ENCODE results near the gene PDLIM3.
"Not testable (repeated sequence)": the region's sequence is repeated elsewhere in the genome, so short reads cannot be mapped to it uniquely, and the experiment has no call there.

PDLIM3 gene

DNA sequence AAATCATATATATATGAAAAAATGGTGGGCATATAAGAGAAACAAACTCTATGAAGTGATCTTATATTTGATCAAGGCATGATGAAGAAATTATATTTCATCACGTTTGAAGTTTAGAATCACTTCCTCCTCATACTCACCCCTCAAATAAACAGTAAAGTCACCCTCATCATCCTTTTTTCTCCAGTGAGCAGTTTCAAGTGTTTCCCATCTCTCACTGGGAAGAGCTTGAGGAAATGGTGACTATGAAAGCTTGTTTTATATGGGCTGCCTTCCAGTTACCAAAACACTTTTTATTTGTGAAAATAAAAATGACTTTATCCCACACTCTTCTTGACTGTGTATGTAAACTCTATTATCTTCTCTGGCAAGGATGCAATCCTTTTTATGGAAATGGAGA lies 16.8 kb downstream of the PDLIM3 start:
- H3K27ac Mint-ChIP-seq, result no peak overlapping the region
- H3K9me3 Mint-ChIP-seq, result no peaks in the 10 kb centered on the region
- H3K36me3 Mint-ChIP-seq (ENCODE audit: low read depth), result no peaks in the 10 kb centered on the region
- H3K27me3 Mint-ChIP-seq (ENCODE audit: low read depth), result peaks cover 48% of the 10 kb centered on the region
- no peak overlapping the region for H3K4me3 Mint-ChIP-seq
- peaks cover 4% of the 10 kb centered on the region for H3K4me1 Mint-ChIP-seq (ENCODE audit: low read depth)
- DNase-seq (ENCODE audit: low spot score), result no peak

DNA sequence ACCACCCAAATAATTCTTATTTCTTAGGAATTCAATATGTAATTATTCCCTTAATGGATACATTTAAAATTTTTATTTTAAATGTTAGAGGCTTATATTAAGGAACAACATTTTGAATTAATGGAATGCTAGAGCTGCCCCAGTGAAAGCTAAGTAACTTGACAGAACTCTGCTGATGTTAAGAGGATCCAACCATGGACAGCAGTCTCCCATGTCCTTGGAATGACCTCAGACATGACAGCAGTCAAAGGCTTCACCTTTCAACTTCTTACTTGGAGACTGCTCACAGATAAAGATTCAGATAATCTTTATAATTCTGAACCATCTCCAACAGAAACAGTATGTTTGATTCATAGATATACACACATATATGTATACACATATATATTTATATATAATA lies 17.2 kb downstream of the PDLIM3 start:
- H3K27me3 Mint-ChIP-seq (ENCODE audit: low read depth), result peaks cover 47% of the 10 kb centered on the region
- peaks cover 4% of the 10 kb centered on the region for H3K4me1 Mint-ChIP-seq (ENCODE audit: low read depth)
- H3K27ac Mint-ChIP-seq, result no peak overlapping the region
- H3K36me3 Mint-ChIP-seq (ENCODE audit: low read depth), result no peaks in the 10 kb centered on the region
- H3K9me3 Mint-ChIP-seq, result no peaks in the 10 kb centered on the region
- DNase-seq (ENCODE audit: low spot score), result no peak
- no peak overlapping the region for H3K4me3 Mint-ChIP-seq

DNA sequence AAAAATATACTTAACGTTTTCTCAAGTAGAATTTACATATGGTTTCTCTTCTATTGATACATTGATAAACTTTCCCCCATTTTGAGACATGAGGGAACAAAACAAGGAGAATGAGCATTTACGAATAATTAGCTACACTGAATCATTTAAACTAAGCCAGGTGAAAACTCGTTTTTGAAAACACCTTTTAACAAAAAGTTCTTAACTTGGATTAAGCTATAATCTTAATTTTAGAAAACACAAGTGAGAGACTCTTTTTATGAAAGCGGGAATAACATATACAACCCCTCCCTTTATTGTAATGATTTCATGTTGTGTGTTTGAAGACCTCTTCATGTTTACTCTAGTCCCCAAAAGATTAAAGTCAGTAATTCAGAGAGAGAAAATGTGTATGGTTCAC lies 20.1 kb downstream of the PDLIM3 start:
- Mint-ChIP-seq H3K9me3 (no peaks in the 10 kb centered on the region), H3K4me1 (ENCODE audit: low read depth) (peaks cover 7% of the 10 kb centered on the region), H3K27ac (no peak overlapping the region), H3K4me3 (no peak overlapping the region), H3K36me3 (ENCODE audit: low read depth) (no peaks in the 10 kb centered on the region), H3K27me3 (ENCODE audit: low read depth) (peaks cover 56% of the 10 kb centered on the region)
- no peak for DNase-seq (ENCODE audit: low spot score)

DNA sequence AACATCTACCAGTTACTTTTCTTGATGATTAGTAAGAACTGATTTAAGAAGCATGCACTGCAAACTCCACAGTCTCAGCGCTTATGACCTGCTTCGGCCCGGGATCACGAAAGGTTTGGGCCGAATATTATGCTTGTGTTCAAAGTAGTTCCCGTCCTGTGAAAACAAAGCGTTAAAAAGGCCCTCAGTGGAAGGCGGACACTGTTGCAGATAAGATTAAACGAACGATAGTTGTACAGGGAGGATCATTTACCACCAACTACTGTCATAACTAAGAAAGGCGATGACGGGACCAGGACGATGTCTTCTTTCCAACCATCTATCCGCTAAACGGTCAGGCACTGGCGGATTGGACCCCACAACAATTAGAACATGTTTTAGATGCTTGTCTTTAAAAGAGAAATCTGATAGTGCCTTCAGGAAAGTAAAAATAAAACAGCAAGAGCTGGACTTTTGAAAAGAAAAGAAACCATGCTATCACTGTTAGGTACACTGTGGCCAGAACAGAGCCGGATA lies 21.1 kb downstream of the PDLIM3 start:
- H3K36me3 Mint-ChIP-seq (ENCODE audit: low read depth), result no peaks in the 10 kb centered on the region
- no peaks in the 10 kb centered on the region for H3K9me3 Mint-ChIP-seq
- no peak overlapping the region for H3K27ac Mint-ChIP-seq
- DNase-seq (ENCODE audit: low spot score), result no peak
- no peak overlapping the region for H3K4me3 Mint-ChIP-seq
- peaks cover 7% of the 10 kb centered on the region for H3K4me1 Mint-ChIP-seq (ENCODE audit: low read depth)
- peaks cover 65% of the 10 kb centered on the region for H3K27me3 Mint-ChIP-seq (ENCODE audit: low read depth)

DNA sequence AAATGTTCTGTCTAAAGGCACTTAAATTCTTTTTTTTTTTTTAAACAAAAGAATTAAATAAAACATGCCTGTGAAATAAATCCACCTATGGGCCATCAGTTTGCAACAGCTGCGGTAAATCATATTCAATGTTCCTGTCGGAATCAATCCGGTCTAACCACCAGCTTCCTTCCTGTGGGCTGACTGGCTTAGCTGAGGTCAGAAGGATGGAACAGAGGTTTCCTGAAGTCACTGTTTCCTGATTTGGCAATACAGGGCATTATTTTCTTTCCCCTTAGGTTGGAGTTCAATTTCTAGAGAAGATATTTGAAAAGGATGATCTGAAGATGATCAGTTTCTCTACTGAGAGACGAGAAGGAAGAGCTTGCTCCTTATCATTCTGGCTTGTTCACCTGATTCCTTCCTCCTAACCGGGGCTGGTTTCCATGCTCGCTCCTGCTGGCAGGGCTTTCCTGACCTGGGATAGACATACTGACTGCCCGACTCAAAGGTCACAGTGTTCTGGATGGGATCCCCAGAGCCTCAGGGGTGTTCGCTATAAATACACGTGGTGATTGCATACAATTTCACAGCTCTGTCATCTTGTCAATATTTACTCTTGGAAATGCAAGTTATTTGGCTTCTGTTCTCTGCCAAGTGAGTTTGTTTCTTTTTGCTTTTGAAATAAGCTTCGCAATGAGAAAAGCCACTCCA lies 21.7 kb downstream of the PDLIM3 start:
- Mint-ChIP-seq H3K27me3 (ENCODE audit: low read depth) (peaks cover 64% of the 10 kb centered on the region), H3K4me3 (no peak overlapping the region)
- no peak for DNase-seq (ENCODE audit: low spot score)

DNA sequence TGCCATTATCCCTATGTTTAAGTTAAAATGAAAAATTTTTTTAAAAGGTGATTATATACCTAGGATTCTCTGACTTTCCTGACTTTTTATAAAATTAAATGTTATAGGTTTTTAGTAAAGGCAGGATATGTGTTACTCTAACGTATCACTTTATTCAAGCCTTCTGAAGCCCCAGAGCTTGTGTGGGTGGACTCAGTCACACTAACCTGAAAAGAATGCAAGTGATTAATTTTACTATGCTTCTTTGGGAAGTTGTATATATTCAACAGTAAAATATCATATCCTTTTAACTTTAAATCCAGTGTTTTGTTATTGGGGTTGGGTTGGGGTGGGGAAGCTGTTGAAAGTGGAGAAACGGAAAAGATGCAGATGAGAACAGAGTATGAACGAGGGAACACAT lies 22.8 kb downstream of the PDLIM3 start:
- no peak overlapping the region for H3K4me3 Mint-ChIP-seq
- peaks cover 71% of the 10 kb centered on the region for H3K27me3 Mint-ChIP-seq (ENCODE audit: low read depth)

More for the DNA sequence above, 21.7 kb downstream of the PDLIM3 start:
- Mint-ChIP-seq H3K27ac (no peak overlapping the region), H3K9me3 (no peaks in the 10 kb centered on the region), H3K36me3 (ENCODE audit: low read depth) (no peaks in the 10 kb centered on the region), H3K4me1 (ENCODE audit: low read depth) (peaks cover 7% of the 10 kb centered on the region)

DNA sequence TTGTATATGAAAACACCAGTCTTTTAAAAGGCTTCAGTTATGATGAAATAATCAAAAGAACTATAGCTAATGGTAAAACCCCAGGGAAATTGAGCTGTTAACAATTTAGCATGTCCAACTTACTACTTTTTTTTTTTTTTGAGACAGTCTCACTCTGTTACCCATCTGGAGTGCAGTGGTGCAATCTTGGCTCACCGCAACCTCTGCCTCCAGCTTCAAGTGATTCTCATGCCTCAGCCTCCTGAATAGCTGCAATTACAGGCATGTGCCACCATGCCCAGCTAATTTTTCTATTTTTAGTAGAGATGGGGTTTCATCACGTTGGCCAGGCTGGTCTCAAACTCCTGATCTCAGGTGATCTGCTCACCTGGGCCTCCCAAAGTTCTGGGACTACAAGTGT lies 24.1 kb downstream of the PDLIM3 start:
- H3K27ac Mint-ChIP-seq; H3K4me1 Mint-ChIP-seq (ENCODE audit: low read depth); H3K9me3 Mint-ChIP-seq; H3K4me3 Mint-ChIP-seq; DNase-seq (ENCODE audit: low spot score); H3K36me3 Mint-ChIP-seq (ENCODE audit: low read depth): not testable (repeated sequence)
- H3K27me3 Mint-ChIP-seq (ENCODE audit: low read depth), result peaks cover 64% of the 10 kb centered on the region

More for the DNA sequence above, 22.8 kb downstream of the PDLIM3 start:
- no peaks in the 10 kb centered on the region for H3K36me3 Mint-ChIP-seq (ENCODE audit: low read depth)
- H3K4me1 Mint-ChIP-seq (ENCODE audit: low read depth), result peaks cover 7% of the 10 kb centered on the region
- H3K27ac Mint-ChIP-seq, result no peak overlapping the region
- DNase-seq (ENCODE audit: low spot score), result no peak
- no peaks in the 10 kb centered on the region for H3K9me3 Mint-ChIP-seq

DNA sequence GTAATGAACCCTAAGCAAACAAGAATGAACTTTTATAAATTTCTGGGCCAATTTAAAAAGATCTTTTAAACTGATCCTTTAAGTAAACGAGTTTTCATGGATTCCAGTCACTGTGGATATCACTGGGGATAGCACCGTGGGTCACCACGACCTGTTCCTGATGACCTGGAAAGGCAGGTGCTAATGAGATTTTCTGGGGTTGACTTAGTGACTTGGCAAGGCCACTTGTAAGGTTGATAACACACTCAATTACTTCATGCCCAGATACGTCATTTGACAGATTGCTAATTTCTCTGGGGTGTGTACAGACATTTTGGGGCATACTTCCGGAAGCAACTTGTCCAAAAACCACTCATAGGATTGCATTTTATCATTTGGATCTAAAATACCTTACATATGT lies 24.5 kb downstream of the PDLIM3 start:
- no peaks in the 10 kb centered on the region for H3K36me3 Mint-ChIP-seq (ENCODE audit: low read depth)
- no peak overlapping the region for H3K4me3 Mint-ChIP-seq
- no peak overlapping the region for H3K27ac Mint-ChIP-seq
- no peaks in the 10 kb centered on the region for H3K9me3 Mint-ChIP-seq
- H3K4me1 Mint-ChIP-seq (ENCODE audit: low read depth), result peaks cover 7% of the 10 kb centered on the region
- no peak for DNase-seq (ENCODE audit: low spot score)
- H3K27me3 Mint-ChIP-seq (ENCODE audit: low read depth), result peaks cover 64% of the 10 kb centered on the region

DNA sequence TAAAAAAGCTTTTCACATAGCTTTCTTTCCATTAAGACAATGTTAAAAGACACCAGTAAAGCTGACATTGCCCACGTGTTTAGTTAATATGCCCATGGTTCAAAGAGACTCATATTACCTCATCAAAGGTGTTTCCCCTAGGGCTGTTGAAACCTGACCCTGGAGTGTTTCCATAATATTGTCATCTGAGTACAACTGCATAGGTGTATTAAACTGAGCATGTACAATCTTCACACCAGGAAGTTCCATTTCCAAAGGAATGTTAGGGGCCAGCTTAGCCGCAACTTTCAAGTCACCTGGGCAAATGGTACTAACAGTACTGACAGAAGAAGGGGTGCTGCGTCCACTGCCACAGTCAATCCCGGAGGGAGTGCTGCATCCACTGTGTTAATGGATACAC lies 27.1 kb downstream of the PDLIM3 start:
- no peak overlapping the region for H3K4me3 Mint-ChIP-seq
- peaks cover 43% of the 10 kb centered on the region for H3K27me3 Mint-ChIP-seq (ENCODE audit: low read depth)
- no peak overlapping the region for H3K27ac Mint-ChIP-seq
- H3K4me1 Mint-ChIP-seq (ENCODE audit: low read depth), result peaks cover 3% of the 10 kb centered on the region
- H3K36me3 Mint-ChIP-seq (ENCODE audit: low read depth), result no peaks in the 10 kb centered on the region
- no peaks in the 10 kb centered on the region for H3K9me3 Mint-ChIP-seq
- no peak for DNase-seq (ENCODE audit: low spot score)

DNA sequence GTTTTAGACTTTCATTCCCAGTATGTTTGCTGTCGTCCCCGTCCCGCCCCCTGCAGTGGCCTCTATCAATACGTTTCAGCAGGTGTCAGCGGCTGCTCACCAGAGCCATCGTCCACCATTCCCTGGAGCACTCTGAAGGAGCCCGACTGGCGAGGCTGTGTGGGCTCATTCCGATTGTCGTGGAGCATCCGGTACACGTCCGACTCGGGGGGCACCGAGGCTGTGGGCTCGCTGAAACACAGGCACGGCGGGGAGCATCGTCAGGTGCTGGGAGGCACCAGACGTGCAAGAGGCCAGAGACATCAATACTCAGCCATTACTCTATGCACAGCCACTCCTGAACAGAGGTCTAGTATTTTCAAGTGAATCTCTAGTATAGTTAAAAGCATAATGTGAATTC lies 28.9 kb downstream of the PDLIM3 start:
- Mint-ChIP-seq H3K4me1 (ENCODE audit: low read depth) (no peaks in the 10 kb centered on the region), H3K27me3 (ENCODE audit: low read depth) (peaks cover 30% of the 10 kb centered on the region), H3K9me3 (no peaks in the 10 kb centered on the region), H3K4me3 (no peak overlapping the region), H3K36me3 (ENCODE audit: low read depth) (no peaks in the 10 kb centered on the region), H3K27ac (no peak overlapping the region)
- no peak for DNase-seq (ENCODE audit: low spot score)

DNA sequence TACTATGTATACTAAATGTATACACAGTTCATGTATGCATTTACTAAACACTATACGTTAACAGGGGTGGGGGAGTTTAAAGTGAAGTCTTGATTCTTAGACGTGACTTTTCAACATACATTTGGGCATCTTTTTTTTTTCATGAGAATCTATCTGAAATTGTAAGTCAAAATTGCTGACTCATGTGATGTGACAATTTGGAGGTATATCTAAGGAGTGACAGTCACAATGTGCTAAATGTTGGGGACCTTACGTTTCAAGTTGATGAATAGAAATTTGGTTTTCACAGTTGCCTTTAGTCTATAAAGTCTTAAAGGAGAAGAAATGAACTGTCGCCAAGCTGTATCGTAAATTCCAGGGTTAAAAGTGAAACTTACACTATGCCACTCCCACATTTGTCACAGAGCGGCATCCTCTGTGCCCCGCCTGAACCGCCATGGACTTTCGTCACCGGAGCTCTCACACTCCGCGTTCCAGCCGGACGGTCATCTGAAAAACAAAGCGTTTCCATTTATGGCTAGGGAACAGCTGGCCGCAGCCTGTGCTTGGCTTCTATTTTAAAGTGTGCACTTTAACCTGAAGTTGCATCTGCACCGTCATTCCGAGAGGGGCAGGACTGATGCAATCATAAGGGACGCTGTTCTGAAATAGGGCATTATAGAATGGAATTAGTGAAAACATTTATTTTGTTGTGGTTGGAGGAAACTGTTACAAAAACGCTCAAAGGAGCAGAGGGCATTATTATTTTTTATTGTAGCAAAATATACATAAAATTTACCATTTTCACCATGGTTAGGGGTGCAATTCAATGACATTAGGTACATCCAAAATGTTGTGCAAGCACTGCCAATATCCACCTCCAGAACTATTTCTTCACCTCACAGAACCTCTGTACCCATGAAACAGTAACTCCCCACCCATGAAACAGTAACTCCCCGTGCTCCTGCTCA lies 30.9 kb downstream of the PDLIM3 start:
- peaks cover 12% of the 10 kb centered on the region for H3K27me3 Mint-ChIP-seq (ENCODE audit: low read depth)
- H3K4me1 Mint-ChIP-seq (ENCODE audit: low read depth), result no peaks in the 10 kb centered on the region
- H3K9me3 Mint-ChIP-seq, result no peaks in the 10 kb centered on the region
- no peak for DNase-seq (ENCODE audit: low spot score)
- no peak overlapping the region for H3K27ac Mint-ChIP-seq
- no peak overlapping the region for H3K4me3 Mint-ChIP-seq
- H3K36me3 Mint-ChIP-seq (ENCODE audit: low read depth), result no peaks in the 10 kb centered on the region

DNA sequence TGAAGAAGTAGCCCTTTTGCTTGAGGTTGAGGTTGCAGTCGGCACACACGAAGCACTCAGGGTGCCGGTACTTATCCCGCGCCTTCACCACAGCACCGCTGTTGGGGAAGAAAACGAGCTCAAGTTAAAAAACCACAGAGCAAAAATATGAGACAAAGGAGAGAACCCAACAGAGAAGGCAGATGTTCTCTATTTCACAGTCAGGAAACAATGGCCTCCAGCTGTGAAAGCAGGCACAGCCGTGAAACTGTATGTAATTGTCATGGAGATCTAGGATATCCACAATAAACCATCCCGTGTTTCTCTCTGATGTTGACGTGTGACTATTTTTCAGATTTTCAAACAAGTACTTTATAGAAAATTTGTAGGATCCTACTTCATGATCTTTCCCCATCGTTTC lies 32.9 kb downstream of the PDLIM3 start:
- H3K4me1 Mint-ChIP-seq (ENCODE audit: low read depth), result no peaks in the 10 kb centered on the region
- no peaks in the 10 kb centered on the region for H3K36me3 Mint-ChIP-seq (ENCODE audit: low read depth)
- no peak overlapping the region for H3K27ac Mint-ChIP-seq
- peaks cover 5% of the 10 kb centered on the region for H3K27me3 Mint-ChIP-seq (ENCODE audit: low read depth)
- DNase-seq (ENCODE audit: low spot score), result no peak
- no peak overlapping the region for H3K4me3 Mint-ChIP-seq
- no peaks in the 10 kb centered on the region for H3K9me3 Mint-ChIP-seq

DNA sequence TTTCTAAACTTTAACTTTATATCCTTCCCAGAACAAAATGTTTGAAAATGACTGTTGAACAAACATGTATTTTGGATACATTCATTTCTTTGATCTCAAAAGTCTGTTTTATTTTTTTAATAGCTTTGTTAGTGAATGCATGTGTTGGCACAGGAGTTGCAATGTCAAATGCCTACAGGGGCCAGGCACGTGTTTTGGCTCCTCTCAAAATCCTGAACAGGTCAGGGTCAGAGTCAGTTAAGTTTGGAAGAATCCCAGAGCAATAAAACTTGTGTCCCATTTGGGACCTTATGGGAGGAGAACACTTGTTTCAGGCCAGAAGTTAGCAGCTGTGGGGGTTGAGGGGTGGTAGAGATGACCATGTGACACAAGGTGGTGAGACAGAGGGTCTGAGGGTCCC lies 34.7 kb downstream of the PDLIM3 start:
- H3K27ac Mint-ChIP-seq, result no peak overlapping the region
- DNase-seq (ENCODE audit: low spot score), result no peak

DNA sequence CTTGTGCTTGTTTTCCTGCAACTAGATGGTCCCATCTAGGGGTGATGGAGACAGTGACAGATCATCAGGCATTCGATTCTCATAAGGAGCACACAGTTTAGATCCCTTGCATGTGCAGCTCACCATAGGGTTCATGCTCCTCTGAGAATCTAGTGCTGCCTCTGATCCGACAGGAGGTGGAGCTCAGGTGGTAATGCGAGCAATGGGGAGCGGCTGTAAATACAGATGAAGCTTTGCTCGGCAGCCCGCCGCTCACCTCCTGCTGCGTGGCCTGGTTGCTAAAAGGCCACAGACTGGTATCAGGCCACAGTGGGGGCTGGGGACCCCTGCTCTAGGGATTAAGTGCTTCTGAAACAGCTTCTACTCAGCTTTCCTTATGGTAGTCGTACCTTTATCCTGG lies 35.3 kb downstream of the PDLIM3 start:
- Mint-ChIP-seq H3K27me3 (ENCODE audit: low read depth) (peaks cover 5% of the 10 kb centered on the region), H3K27ac (no peak overlapping the region), H3K9me3 (no peaks in the 10 kb centered on the region), H3K4me1 (ENCODE audit: low read depth) (no peaks in the 10 kb centered on the region), H3K36me3 (ENCODE audit: low read depth) (no peaks in the 10 kb centered on the region), H3K4me3 (no peak overlapping the region)
- no peak for DNase-seq (ENCODE audit: low spot score)

More for the DNA sequence above, 34.7 kb downstream of the PDLIM3 start:
- Mint-ChIP-seq H3K9me3 (no peaks in the 10 kb centered on the region), H3K4me1 (ENCODE audit: low read depth) (no peaks in the 10 kb centered on the region), H3K36me3 (ENCODE audit: low read depth) (no peaks in the 10 kb centered on the region), H3K4me3 (no peak overlapping the region), H3K27me3 (ENCODE audit: low read depth) (peaks cover 5% of the 10 kb centered on the region)
